HG02981 (cell line): ENCODE results near the gene CDHR3.

ENCODE experiments used
- ATAC-seq: cut with Tn5 transposase; IDR thresholded peaks from one replicate; pipeline ENCODE4 v1.9.1; 2021; ENCODE audit warnings: mild to moderate bottlenecking, moderate library complexity; ENCODE audit not compliant: unreplicated experiment

CDHR3 gene

DNA sequence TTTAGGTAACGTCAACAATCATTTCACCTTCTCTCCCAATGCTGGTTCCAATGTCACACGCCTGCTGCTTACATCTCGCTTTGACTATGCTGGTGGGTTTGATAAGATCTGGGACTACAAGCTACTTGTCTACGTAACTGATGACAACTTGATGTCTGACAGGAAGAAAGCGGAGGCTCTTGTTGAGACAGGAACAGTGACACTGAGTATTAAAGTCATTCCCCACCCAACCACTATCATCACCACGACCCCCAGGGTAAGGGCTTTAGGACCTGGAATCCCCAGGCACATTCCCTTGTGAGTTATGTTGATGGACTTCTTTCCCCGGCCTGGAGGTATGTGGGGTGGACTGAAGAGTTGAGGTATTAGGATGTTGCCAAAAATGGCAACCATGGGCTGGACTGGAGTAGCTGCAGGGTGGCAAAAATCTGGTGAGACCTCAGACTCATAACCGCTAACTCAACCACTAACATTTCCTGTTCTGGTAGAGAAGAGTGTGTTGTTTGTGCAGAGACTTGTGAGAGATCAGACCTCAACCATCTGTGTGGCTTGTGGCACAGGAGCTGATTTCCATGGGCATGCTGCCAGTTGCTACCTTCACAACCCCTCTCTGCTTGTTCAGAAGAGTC, 59.2 kb downstream of the CDHR3 start:
- ATAC-seq, result peak; percentile 66

DNA sequence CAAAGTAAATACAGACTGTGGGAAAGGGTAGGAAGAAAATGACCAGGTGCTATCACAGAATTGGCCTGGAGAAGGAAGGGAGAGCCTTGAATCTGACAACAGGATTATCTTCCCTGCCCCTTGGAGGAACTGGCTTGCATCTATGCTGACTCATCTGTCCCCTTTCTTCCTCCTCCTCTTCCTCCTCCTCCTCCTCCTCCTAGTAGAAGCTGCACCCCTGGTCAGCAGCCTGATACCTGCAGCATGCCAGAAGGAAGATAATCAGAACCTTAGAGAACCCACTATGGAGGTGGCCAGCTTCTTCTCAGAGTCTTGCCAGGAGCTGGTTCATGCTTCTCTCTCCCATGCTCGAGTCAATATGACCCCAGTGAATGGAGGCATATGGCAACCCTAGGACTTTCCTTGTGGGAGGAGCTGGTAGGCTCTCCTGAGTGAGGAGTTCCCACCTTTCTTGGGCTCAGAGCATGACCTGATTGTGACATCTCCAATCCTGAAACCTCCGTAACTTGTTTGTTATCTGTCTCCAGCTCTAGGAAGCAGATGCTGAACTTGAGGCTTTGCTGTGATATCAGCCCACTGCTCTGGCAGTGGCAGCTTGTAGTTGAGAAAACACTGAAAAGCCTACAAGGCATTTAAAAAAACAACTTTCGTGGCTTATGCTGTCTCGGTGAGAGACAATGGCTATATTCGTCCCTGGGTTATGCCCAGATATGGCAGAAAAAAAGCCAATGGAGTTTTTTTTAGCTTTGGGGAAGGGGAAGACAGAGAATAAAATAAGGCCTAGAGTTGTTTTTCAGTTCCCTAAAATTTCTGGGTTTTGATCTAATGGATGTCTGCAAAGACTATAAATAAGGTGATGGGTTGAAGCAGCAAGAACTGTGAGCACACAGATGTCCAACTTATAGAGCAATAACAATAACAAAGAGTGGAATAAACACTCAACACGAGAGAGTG, 60.6 kb downstream of the CDHR3 start:
- no peak for ATAC-seq

DNA sequence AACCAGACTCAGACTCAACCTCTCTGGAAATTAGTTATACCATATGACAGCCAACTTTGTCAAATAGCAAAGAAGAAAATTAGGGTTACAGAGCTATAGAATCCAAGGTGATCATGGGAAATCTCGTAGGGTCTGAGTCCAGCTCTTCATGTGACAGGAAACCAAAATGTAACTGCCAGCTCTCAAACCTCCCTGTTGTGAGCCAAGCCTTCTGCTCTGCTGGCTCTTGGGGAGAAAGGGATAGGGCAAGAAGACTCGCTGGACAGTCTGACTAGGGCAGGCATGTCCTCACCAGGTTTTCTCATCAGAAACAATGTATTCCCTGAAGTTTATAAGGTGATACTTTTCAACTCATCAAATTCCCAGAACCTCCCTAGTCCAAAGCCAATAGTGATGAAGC, 63.0 kb downstream of the CDHR3 start:
- ATAC-seq, result no peak

DNA sequence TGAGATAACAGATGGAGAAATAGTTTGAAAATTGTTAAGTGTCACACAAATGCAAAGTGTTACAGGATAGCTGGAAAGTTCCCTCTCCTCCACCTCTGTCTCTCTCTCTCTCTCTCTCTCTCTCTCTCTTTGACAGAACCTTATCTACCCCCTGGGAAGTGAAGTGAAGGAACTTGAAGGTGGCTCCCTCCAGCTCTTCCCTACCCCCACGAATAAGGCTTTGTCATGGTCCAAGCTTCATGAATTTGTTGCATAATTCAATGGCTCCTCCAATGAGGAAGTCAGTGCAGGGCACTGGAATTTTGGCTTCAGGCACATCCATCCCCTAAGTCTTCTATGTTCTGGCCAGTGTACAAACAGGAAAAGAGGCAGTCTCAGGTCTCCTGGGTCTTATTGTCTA, 66.4 kb downstream of the CDHR3 start:
- no peak for ATAC-seq

DNA sequence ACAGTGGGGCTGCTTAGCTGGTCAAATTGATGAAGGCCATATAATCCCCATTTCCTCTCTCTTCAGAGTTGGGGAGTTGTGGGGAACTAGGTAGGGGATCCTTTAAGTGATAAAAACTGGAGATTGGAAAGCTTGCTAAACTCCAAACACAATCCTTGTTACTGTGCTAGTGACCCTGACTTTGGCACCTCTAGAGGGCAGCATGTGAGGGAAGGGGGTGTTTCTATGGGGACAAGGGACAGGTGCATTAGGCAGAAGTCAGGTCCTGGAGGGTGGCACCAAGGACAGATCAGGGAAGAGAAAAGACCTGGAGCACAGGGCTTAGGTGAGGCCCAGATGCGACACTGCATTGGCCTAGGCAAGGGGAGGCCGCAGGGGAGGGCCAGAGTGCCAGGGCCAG, 66.9 kb downstream of the CDHR3 start:
- ATAC-seq, result no peak

DNA sequence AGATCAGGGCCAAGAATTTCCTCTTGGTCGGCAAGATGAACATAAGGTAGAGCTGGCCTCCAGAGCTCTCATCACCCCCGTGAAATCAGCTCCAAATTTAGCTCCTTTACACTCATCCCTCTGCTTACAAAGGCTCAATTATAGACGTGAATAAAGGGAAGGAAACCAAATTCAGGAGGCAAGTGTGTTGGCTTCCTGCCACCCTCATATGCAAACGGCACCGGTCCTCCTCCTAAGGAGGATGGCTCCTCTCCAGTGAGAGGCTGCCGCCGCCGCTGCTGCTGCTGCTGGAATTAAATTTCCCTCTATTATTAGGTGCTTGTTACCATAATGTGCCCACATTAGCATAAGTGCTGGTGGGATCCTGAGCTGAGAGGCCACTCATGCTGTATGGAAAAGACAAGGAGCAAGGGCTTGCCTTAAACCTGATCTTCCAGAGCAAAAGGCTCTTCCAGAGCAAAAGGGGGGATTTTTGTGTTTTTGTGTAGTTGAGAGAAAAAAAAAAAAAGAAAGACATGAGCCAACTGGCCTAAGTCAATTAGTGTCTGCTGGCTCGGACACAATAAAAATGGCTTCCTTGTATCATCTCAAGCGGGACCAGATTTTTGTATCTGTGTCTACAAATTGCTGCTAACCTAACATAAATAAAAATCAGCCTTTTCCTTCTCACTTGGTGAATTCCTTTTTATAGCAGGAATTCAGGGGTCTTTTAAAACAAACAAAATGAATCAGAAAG, 68.4 kb downstream of the CDHR3 start:
- no peak for ATAC-seq

DNA sequence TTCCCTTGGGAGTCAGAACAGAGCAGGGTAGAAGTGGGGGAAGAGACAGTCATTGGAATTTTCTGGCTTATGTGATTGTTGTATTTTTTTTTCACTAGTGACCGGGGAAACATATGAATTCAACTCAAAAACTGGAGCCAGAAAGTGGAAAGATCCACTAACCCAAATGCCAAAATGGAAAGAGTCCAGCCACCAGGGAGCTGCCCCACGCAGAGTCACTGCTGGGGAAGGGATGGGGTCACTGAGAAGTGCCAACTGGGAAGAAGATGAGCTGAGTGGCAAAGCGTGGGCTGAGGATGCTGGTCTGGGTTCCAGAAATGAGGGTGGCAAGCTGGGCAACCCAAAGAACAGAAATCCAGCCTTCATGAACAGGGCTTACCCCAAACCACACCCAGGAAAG, 69.2 kb downstream of the CDHR3 start:
- ATAC-seq, result no peak

DNA sequence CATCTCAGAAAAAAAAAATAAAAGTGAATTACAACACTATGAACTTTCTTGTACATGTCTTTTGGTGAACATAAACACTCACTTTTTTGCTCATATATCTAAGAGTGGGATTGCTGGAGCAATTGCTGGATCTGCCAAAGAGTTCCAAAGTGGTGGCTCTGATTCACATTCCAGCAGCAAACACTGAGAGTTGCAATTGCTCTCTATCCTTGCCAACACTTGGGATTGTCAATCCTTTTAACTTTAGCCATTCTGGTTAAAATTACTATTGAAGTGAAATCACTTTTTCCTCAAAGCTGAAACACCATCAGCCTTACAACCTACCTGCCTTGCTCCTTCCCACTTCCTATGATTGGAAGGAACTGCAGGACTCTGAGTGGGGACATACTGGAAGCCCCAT, 70.7 kb downstream of the CDHR3 start:
- ATAC-seq, result no peak

DNA sequence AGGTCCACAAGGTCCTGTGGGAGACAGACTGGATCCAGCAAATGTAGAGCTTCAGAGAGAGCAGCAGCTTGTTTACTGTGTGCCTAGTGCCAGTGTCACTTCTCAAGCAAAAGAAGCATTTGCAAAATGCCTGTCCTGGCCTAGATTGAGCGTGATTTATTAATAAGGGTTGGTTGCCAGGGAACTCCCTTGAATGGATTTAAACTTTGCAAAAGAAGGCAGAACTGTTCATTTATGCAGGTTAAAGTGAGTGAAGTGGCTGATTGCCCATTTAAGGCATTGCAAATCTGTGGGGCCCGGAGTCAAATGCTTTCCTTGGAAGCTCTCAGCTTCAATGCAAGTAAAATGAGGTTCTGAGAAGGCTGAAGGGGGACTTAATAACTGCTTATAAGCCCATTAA, 71.3 kb downstream of the CDHR3 start:
- ATAC-seq, result no peak

DNA sequence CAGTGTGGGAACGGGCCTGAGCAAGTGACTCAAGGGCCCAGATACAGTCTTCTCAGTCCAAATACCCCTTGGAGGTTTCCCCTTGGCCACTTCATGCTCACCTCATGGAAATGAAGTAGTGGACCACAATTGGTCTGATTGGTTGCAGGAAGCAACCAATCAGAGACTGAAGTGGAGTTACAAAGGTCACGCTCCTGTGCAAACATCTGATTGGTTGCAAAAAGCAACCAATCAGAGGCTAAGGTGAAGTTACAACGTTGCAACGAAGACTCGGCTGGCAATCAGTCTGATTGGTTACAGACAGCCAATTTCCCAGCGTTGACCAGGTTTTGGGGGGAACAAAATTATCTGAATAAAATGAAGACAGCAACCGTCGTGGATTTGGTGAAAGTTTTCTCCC, 72.5 kb downstream of the CDHR3 start:
- no peak for ATAC-seq

DNA sequence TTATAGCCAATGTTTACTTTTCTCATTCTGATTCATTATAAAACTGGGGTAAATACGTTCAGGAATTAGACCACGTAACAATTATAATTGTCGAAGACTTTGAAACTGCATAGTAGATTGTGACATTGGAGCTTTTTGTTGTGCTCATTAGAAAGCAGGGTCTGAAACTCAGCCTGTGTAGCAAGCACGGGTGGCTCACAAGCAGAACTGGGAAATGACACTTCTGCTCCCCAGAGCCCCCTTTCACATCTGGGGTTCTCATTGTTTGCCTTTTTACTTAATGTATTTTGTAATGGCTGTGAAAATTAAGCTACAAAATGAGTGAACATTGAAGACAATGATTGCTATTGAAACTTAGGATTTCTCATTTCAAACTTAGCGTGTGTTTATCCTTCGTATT, 72.9 kb downstream of the CDHR3 start:
- ATAC-seq, result no peak

DNA sequence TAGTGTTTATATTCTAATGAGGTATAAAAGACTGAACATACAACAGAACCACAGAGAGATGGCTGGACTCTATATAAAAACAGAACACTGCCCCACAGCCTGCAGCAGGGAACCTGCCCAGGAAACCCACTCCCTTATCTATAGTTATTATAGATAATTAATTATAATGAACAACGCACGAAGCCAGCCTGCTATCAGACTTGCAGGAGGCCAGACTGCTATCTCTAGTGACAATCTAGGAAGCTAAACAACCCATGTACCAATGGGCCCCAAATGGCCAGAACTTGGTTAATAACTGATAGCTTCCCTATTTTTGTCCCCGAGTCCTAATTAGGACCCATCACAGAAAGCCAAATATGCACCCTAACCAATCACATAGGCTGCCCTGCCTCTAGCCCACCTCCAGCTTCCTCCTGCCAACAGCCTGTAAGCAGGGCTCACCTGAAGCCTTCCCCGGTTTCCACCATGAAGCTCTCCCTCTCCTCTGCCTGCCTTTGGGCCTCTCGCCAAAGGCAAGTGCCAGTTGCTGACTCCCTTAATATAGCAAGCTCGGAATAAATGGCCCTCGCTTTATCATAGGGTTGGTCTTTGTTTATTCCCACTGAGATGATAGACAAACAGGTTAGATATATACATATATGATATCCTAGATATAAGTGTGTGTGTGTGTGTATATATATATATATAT, 74.6 kb downstream of the CDHR3 start:
- no peak for ATAC-seq

DNA sequence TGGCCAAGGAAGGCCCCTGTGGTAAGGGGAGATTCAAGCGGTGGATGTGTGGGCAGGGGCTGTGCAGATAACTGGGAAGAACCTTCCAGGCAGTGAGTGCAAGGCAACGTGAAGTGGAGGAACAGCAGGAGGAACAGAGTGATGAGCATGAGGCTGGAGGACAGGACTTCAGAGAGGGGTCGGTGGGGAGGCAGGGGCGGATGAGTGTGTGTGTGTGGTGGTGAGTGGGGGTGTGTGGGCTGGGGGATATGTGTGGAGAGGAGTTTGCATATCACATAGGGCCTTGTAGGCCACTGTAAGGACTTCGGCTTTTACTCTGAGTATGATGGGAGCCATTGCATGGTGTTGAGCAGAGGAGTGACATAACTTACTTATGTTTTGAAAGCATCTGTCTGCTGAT, 75.2 kb downstream of the CDHR3 start:
- ATAC-seq, result no peak

DNA sequence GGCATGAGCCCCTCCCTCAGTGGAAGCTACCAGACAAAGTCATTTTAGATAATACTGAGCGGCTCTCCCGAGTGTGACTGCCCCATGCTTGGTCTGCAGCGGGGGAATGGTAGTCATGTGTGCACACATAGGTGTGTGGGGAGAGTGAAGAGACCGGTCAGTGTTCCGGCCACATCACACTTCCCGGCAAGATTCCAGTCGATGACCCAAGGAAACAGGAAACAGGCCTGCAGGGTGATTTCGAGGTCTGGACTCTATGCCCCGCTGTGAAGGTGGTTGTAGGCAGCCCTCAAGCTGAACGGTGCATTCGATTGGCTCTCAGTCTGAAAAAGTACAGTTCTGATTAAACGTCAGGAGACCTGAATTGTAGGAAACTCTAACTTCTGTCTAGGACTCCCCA, 75.9 kb downstream of the CDHR3 start:
- ATAC-seq, result no peak

DNA sequence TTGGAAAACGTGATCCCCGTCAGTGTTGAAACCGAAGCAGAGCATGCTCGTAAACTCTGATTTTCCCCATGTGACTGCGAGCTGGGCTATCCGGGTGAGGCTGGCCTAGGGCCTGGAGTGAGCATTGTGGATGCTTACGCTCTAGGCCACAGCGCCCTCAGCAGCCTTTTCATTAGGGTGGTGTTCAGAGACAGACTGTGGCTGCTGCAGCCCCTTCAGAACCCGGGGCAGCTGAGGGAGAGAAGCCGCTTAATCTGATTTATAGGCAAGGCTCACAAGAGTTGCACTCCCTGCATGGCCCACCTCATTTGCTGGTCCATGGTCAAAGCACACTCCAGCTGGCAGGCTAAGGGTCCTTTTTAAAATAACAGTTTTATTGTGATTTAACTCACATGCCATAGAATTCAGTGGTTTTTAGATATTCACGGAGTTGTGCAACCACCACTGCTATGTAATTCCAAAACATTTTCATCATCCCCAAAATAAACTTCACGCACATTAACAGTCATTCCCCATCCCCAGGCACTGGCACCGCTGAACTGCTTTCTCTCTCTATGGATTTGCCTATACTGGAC, 76.5 kb downstream of the CDHR3 start:
- ATAC-seq, result no peak

DNA sequence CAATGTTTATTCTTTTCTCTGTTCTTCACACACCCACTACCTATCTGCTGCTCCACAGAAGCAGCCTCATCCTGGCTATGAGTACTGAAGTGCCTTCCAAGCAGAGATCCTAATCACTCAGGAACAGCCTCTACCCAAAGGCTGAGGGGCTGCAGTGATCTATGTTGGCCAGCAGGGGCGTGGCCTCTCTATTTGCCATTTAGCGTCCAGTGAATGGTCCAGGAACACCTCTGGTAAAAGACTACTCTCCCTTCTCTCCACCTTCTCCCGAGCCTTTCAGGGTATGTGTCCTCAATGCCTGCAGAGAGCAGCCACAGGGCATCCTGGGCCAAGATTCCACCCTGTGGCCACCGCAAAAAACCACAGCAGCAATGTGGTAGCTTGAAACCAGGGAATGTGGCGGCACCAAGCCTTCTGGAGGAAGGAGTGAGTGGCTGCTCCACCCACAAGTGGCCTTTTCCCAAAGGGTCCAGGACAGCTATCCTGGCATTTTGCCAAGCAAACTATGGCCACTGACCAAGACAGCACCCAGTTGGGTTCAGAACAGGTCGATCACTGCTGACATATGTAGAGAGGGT, 78.2 kb downstream of the CDHR3 start:
- no peak for ATAC-seq

DNA sequence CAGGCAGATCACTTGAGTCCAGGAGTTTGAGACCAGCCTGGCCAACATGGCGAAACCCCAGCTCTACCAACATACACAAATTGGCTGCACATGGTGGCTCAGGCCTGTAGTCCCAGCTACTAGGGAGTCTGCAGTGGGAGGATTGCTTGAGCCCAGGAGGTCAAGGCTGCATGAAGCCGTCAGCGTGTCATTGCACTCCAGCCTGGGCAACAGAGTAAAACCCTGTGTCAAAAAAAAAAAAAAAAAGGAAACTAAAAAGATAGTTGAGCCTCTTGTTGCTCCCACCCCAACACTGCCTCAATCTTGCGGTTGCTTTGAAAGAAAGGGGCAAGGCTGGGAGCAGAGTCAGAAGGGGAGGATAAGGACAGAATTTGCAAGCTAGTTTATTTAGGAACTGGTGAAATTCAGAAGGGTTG, 79.1 kb downstream of the CDHR3 start:
- ATAC-seq, result no peak

DNA sequence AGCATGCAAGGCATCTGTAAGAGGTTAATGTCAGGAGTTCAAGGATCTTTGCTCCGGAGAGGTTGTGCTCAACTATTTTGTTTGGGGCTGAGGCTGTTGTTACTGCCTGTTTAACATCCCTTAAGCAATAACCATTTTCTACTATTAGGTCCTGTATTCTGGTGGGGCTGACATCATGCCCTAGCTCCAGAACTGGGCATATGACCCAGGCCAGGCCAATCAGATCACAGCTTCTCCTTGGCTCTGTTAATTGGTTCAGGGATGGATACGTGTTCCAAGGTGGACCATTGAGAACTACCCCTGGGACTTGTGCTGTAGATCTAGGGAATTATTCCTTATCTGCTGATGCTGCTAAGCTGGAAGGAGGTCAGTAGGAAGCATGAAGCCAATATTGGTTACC, 82.1 kb downstream of the CDHR3 start:
- ATAC-seq, result no peak

DNA sequence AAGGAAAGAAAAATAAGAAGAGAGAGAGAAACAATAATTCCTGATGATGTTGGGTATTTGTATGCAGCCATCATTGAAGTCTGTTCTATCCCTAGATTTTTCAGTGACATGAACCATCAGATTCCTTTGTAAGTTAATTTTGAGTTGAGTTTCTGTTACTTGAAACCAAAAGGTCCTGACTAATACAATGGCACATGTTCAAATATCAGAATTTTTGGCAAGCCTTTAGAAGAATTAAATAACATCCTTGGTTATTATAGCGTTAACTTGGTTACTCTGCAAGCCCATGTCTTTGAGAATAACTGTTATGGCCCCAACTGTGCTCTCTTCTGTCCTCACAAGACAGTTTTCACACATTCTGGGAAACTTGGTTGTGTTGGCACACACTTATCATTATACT, 82.5 kb downstream of the CDHR3 start:
- no peak for ATAC-seq

DNA sequence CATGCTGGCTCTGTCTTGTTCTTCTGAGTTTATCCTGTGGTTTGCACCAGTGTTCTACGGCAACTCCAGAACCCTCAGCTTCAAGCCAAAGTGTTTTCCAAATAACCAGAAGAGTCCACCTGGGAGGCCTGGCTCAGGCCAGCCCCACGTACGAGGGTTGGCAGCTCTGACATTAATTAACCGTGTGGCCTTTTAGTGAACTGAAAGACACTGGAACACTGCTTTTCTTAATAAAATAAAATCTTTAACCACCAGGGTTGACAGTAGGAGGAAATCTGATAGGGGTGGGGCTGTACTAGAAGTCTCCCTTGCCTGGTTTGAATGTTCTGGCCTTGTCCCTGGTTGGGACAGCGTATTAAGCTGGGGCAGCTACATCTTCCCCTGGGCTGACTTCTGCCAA, 84.1 kb downstream of the CDHR3 start:
- no peak for ATAC-seq
